ENCODE measurements around the gene AQP6.

AQP6 gene

GRCh38 chr12:49972641-49973360, at the start of gene AQP6:
Gene AQP6 (plus strand): TSS chr12:49972947. CDS start chr12:49973174, 227 bp downstream.
- no peak for DNase-seq (ENCODE audit: low spot score)

DNA sequence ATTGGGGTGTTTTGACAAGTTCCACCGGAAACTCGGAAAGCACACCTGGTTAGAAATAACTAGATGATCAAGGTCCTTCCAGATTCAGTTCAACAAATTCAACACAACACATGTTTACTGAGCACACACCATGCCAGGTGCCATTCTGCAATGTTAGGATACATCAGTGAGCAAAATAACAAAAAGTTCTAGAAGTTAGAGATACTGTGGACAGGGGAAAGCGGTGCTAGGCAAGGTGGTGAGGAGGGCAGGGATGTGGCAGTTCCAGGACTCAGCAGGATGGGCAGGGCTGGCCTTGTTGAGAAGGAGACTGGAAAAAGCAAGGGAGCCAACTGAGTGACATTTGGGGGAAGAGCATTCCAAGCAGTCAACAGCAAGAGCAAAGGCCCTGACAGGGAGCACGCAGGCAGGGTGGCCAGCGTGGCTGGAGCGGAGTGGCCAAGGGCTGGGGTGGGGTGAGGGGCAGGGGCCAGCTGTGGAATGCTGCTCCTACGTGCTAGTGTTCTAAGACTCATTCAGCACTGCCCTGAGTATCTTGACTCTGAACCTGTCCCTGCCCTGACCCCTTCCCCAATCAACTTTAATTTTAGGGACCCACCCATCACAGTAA, 49.6 kb upstream of the AQP6 start:
- DNase-seq (ENCODE audit: low spot score) = no peak

DNA sequence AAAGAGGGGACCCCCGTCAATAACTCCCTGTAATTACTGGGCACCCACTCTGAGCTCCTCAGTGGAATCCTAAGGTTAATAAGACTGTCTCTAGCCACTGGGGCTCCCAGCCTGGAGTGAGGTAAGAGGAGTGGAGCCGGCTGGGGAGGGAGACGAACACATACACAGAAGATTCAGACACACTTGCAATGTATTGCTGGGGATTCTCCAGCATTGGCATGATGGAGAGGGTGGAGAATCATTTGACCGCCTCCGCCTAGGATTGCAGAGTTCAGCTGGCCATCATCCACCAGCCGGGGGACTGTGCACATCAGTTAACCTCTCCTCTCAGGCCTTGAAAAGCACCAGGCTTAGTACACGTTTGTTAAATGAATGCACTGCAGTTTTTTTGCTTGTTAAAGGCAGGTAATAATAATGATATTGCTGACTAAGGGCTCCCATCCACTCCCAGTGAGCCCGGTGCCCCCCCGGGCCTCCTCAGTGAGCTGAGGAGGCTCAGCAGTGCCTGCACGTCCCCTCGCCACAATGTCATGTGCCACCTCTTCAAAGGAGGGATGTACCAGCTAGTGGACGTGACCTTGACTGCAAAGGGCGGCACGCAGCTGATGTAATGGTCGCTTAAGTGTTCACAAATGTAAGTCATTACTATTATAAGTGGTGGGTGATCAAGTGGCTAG, 48.7 kb upstream of the AQP6 start:
- no peak for DNase-seq (ENCODE audit: low spot score)

- DNase-seq (ENCODE audit: low spot score) = no peak
Observed at GRCh38 chr12:49924628-49925246, 48.0 kb upstream of the AQP6 start.

DNA sequence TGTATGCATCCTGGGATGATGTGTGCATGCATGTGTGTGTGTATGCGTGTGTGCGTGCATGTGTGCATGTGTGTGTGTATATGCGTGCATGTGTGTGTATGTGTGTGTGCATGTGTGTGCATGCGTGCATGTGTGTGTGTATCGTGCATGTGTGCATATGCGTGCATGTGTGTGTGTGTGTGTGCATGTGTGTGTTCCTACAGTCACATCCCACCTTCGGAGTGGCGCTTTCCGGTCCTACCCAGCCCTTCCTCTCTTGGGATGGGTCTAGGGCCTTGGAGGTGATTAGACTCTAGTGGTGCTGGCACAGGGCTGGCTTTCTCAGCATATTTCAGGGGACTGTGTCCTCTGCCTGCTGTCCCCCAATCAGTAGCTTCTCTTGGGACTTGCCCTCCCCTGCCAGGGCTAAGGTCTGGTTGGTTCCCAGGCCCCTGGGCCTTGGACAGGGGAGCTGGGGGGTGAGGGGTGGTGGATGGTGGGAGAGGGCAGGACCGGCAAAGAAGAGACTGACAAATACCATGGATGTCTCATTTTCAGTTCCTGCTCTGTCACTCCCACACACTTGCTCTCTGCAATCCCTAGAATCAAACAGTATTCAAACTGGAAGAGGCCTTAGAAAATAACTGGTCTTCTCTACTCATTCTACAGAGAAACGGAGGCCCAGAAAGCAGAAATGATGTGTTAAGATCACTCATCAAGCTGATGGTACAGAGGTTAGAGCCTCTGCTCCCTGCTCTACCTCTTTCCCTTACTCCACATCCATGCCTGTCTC, 47.1 kb upstream of the AQP6 start:
- DNase-seq (ENCODE audit: low spot score) = no peak

DNA sequence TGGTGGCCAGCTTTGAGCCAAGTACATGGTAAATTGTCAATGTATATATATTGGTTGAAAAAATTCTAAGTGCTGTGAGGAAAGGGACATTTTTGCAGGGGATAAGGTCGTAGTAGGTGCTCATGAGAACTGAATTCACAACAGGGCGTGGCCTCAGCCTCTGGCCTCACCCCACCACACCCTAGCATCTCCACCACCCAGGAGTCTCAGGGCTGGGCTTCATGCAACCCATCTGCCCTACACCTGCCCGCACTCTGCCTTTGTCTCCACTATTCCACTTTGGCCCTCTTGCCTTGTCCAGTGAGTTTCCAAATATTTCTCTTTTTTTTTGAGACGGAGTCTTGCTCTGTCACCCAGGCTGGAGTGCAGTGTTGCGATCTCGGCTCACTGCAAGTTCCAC, 44.3 kb upstream of the AQP6 start:
- no peak for DNase-seq (ENCODE audit: low spot score)

GRCh38 chr12:49929581-49929980, 43.2 kb upstream of the AQP6 start:
- DNase-seq (ENCODE audit: low spot score) = no peak

DNA sequence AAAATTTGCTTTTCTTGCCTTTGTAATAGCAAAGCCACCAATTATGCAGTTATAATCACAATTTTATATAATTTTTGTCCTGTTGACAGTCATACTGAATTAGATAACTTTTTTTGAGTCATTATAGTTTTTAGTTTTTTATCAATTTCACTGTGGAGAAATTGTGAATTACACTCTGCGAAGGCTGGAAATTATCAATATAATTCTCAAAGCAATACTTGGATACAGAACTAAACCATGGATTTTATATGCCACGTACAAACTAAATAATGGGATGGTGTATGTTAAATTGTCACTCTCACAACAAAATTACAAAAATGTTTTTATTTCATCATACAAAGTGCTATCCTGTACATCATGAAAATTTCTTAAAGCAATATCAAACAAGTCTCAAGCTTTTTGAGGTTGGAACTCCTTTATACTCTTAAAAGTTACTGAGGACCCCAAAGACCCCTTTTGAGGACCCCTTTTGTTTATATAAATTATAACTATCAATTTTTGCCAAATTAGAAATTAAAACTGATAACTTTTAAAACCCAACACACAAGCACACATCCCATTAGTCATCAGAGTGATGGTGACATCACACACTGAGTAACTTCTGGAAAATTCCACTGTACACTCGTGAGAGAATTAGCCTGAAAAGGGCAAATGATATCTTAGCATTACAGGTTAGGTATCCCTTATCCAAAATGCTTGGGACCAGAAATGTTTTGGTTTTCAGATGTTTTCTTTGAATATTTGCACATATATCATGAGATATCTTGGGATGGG, 42.0 kb upstream of the AQP6 start:
- DNase-seq (ENCODE audit: low spot score) = no peak

DNA sequence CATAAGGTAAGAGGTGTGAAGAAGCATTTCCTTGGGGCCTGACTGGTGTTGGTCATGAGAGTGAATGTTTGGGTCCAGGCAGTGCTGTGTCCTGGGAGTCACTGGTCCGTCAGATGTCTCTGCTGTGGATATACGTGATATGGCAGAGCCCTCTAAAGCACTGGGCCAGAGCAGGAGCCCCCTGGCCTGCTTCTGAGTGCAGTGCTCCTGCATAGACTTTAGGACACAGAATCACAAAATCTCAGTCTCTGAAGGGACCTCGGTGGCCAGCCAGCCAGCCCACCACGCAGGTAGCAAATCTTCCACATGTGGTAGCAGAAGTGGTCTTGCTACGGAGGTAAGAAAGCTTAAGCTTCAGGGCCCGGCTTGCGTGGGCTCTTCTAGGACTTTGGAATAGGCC, 40.7 kb upstream of the AQP6 start:
- no peak for DNase-seq (ENCODE audit: low spot score)

- no peak for DNase-seq (ENCODE audit: low spot score)
Observed at GRCh38 chr12:49932533-49933130, 40.1 kb upstream of the AQP6 start.

DNA sequence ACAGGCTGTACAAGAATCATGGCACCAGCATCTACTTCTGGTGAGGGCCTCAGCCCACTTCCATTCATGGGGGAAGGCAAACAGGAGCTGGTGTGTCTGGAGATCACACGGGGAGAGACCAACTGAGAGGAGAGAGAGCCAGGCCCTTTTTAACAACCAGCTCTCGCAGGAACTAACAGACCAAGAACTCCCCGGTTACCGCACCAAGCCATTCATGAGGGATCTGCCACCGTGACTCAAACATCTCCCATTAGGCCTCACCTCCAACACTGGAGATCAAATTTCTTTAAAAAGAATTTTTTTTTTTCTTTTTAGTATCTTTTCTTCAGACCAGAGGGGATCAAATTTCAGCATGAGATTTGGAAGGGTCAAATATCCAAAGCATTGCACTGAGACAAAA, 39.0 kb upstream of the AQP6 start:
- no peak for DNase-seq (ENCODE audit: low spot score)

DNA sequence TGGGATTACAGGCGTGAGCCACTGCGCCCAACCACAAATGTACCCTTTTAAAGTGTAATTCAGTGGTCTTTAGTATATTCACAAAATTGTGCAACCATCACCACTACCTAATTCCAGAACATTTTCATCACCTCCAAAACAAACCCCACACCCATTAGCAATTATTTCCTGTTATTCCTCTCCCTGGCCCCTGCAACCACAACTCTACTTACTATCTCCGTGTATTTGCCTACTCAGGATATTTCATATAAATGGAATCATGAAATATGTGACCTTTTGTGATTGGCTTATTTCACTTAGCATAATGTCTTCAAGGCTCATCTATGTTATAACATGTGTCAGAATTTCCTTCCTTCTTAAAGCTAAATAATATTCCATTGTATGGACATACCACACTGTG, 38.2 kb upstream of the AQP6 start:
- no peak for DNase-seq (ENCODE audit: low spot score)

GRCh38 chr12:49936925-49937324, 35.8 kb upstream of the AQP6 start:
- no peak for DNase-seq (ENCODE audit: low spot score)

GRCh38 chr12:49937639-49938300, 35.0 kb upstream of the AQP6 start:
- DNase-seq (ENCODE audit: low spot score) = no peak

- DNase-seq (ENCODE audit: low spot score) = no peak
Observed at GRCh38 chr12:49939307-49939706, 33.4 kb upstream of the AQP6 start.

DNA sequence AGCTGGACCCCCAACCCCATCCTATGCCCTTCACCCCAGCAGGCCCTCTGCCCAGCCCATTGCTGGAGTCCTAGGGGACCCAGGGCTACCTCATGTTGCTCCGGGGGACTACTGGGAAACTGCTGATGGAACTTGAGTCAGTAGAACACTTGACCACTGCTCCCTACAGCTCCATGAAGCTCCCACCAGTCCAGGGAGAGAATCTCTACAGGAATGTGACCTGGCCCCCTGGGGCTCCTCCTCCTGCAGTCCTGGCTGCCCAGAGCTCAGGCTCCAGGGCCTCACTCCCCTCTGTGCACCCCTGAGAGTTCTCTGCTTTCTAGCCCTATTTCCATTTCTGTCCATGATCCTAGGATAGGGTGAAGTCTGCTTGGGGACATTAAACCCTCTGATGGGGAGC, 33.0 kb upstream of the AQP6 start:
- no peak for DNase-seq (ENCODE audit: low spot score)

DNA sequence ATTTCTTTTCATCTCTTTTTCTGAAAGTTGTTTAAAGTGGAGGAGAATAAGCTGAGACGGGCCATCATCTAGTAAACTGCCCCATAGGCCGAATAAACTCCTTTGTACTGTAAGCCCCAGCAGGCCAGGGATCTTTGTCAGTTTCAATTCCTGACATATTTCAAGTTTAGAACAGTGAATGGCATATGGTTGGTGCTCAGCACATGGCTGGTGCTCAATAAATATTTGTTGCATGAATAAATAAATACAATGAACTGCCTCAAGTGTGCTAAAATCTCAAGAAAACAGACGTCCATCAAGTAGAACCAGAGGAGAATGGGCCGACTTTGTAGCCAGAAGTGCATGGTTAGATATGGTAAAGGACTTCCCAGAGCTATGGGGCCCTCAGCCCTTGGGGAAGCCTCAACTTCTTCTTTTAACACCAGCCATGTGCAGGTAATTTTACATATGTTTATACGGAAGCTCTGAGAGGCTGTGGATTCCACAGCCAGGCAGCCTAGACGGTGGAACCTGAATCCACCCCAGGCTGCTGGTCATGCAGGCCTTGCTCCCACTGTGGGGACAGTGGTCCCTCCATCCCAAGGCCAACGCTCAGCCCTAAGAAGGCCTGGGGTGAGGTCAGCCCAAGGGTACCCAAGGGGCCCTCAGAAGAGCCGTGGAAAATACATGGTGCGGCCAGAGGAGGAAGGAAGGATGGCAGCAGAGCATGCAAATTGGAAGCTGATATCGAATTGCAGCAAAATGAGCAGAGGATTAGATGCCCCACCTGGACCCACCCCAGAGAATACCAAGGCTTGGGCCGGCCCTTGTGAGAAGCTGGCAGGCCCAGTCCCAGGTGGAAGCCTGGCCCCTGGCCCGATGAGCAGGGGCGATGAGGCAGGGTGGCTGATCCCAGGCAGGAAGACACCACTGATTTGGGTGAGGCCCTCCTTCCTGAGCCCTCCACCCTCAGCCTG, 30.9 kb upstream of the AQP6 start:
- DNase-seq (ENCODE audit: low spot score) = no peak

DNA sequence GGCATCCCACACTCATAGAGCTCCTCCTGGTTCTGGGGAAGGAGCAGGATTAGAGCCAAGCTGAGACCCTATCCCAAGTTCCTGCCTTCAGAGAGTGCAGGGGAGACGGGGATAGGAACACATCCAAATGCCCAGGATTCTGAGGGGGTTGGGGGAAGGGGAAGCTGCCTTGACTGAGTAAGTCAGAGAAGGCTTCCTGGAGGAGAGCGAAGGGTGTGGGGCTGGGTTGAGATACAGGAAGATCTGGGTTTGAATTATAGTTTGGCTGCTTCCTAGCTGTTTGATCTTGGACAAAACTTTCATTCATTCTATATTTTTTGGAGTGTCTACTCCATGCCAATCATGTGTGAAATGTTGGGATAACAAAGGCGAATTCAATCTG, 30.2 kb upstream of the AQP6 start:
- DNase-seq (ENCODE audit: low spot score) = no peak

- no peak for DNase-seq (ENCODE audit: low spot score)
Observed at GRCh38 chr12:49942921-49943624, 29.7 kb upstream of the AQP6 start.

Data from hematopoietic multipotent progenitor cell treated with erythropoietin and hydrocortisone succinate and interleukin-3 and kit ligand, for 17 days (in vitro differentiated cells).